A549 (cell line): ENCODE data around the gene AMFR. TPM values are rescaled to one million over a fixed set of nuclear protein-coding genes. Genes with fewer than 3 reads are reported as not detected.

Experiments
- ATAC-seq, 2 experiments: fragments of 200-7000 bp in 1 of 2; fragments of >200 bp in 1 of 2; cut with Nextera tagmentation in 1 of 2; cut with Tn5 transposase in 1 of 2; 3 replicates each; pipeline versions ENCODE4 v1.8.0 to v1.9.1; 2018 to 2020; ENCODE audit warnings: mild to moderate bottlenecking in 1 of 2, moderate library complexity in 1 of 2
- CTCF ChIA-PET: fragments of 300-600 bp; sonication (Branson Sonifier 250); formaldehyde crosslinking; extraction: SDS; loops from one replicate; lab custom pipeline; 2021; ENCODE audit warnings: antibody characterized with exemption, inconsistent platforms; lab: Yijun Ruan, JAX
- POLR2A ChIA-PET: fragments of 350-600 bp; formaldehyde crosslinking; extraction: SDS; loops from one replicate; lab custom pipeline; 2021; ENCODE audit warnings: antibody characterized with exemption, inconsistent platforms; lab: Yijun Ruan, JAX
- DNase-seq, 2 experiments: peaks; one replicate each; pipeline versions ENCODE4 v3.0.0 to v3.0.0-alpha.2; 2011 to 2016; ENCODE audit warnings: low read depth in 1 of 2, low spot score in 1 of 2
- FAIRE-seq: peaks from 2 replicates; lab custom pipeline; 2011; peaks lifted over from hg19 to GRCh38; lab: Jason Lieb, UNC
- H3K27ac ChIP-seq, 2 experiments: fragments of >200 bp; sonication (Bioruptor Twin); formaldehyde crosslinking; 3 replicates each; pipeline ENCODE4 v1.5.1; 2016 to 2017
- H3K4me1 ChIP-seq: fragments of >200 bp; sonication (Bioruptor Twin); formaldehyde crosslinking; 3 replicates; pipeline ENCODE4 v1.6.1; 2016
- H3K4me2 ChIP-seq: fragments of >200 bp; sonication (Bioruptor Twin); formaldehyde crosslinking; 3 replicates; pipeline ENCODE4 v1.6.1; 2016
- H3K4me3 ChIP-seq: fragments of >200 bp; sonication (Bioruptor Twin); formaldehyde crosslinking; 3 replicates; pipeline ENCODE4 v1.5.1; 2016
- H3K9me3 ChIP-seq: fragments of >200 bp; sonication (Bioruptor Twin); formaldehyde crosslinking; 3 replicates; pipeline ENCODE4 v1.6.1; 2016
- CBX2 ChIP-seq: fragments of 200-600 bp; sonication (generic); IDR thresholded peaks from 2 replicates; pipeline ENCODE4 v1.6.1; 2016; ENCODE audit warnings: low read depth, mild to moderate bottlenecking, borderline replicate concordance
- CEBPB ChIP-seq, 2 experiments: fragments of >200 bp in 1 of 2; sonication (Bioruptor Twin) in 1 of 2; formaldehyde crosslinking in 1 of 2; IDR thresholded peaks; 2 replicates each; pipeline ENCODE4 v1.6.1; 2012 to 2016
- CHD2 ChIP-seq: fragments of 150-350 bp; IDR thresholded peaks from 2 replicates; pipeline ENCODE4 v1.6.1; 2014; ENCODE audit warnings: low read length; ENCODE audit not compliant: partially characterized antibody
- CHD4 ChIP-seq: fragments of 200-600 bp; sonication (generic); IDR thresholded peaks from 2 replicates; pipeline ENCODE4 v1.6.1; 2016; ENCODE audit warnings: antibody characterized with exemption, mild to moderate bottlenecking, borderline replicate concordance
- E2F6 ChIP-seq: IDR thresholded peaks from 2 replicates; pipeline ENCODE4 v1.6.1; 2012; ENCODE audit warnings: low read depth, borderline replicate concordance
- ELK1 ChIP-seq: fragments of 150-350 bp; IDR thresholded peaks from 2 replicates; pipeline ENCODE4 v1.6.1; 2014; ENCODE audit warnings: low read depth, mild to moderate bottlenecking, low read length
- HDAC2 ChIP-seq: fragments of 200-600 bp; sonication (generic); IDR thresholded peaks from 2 replicates; pipeline ENCODE4 v1.6.1; 2016
- HOXA7 ChIP-seq: fragments of 250-450 bp; sonication (Bioruptor Pico); IDR thresholded peaks from 2 replicates; pipeline ENCODE4 v1.5.0; 2020; ENCODE audit warnings: mild to moderate bottlenecking, moderate library complexity
- HOXB13 ChIP-seq: fragments of 250-450 bp; sonication (Bioruptor Pico); IDR thresholded peaks from 2 replicates; pipeline ENCODE4 v1.5.0; 2020; ENCODE audit warnings: low read depth, mild to moderate bottlenecking, moderate library complexity
- KDM5A ChIP-seq: fragments of 200-600 bp; sonication (generic); IDR thresholded peaks from 2 replicates; pipeline ENCODE4 v1.6.1; 2016; ENCODE audit warnings: antibody characterized with exemption, mild to moderate bottlenecking
- MYC ChIP-seq: IDR thresholded peaks from 2 replicates; pipeline ENCODE4 v1.6.1; 2012; ENCODE audit warnings: mild to moderate bottlenecking, inconsistent platforms, low read length, improper control_type of control experiment, borderline replicate concordance
- NPAS2 ChIP-seq: fragments of 250-450 bp; sonication (Bioruptor Pico); IDR thresholded peaks from 2 replicates; pipeline ENCODE4 v1.8.0; 2022; ENCODE audit warnings: mild to moderate bottlenecking, moderate library complexity, borderline replicate concordance
- PBX3 ChIP-seq: IDR thresholded peaks from 2 replicates; pipeline ENCODE4 v1.6.1; 2012
- RNF2 ChIP-seq: fragments of 200-600 bp; sonication (generic); IDR thresholded peaks from 2 replicates; pipeline ENCODE4 v1.6.1; 2016; ENCODE audit warnings: low read depth, mild to moderate bottlenecking, antibody characterized with exemption, moderate library complexity, borderline replicate concordance
- SREBF2 ChIP-seq: fragments of 450-650 bp; IDR thresholded peaks from 2 replicates; pipeline ENCODE4 v1.6.1; 2014; ENCODE audit warnings: mild to moderate bottlenecking, moderate library complexity
- TFCP2L1 ChIP-seq: fragments of 250-450 bp; sonication (Bioruptor Pico); IDR thresholded peaks from 2 replicates; pipeline ENCODE4 v1.5.0; 2021; ENCODE audit warnings: mild to moderate bottlenecking
- TP53 ChIP-seq: fragments of 250-450 bp; sonication (Bioruptor Pico); IDR thresholded peaks from 2 replicates; pipeline ENCODE4 v1.5.0; 2021; ENCODE audit warnings: mild to moderate bottlenecking, moderate library complexity
- USF2 ChIP-seq: fragments of 450-650 bp; IDR thresholded peaks from 2 replicates; pipeline ENCODE4 v1.6.1; 2014; ENCODE audit warnings: antibody characterized with exemption
- WGBS: methylation state at CpG from one replicate; pipeline ENCODE4 v1.1.6; 2017; ENCODE audit errors: missing lambda C conversion rate; 5-methylcytosine and 5-hydroxymethylcytosine counted together
- polyA plus RNA-seq, 4 experiments: library from polyadenylated mRNA; depleted of rRNA in 3 of 4; stranded (reverse); fragments of >200 nt; fragmentation: RNase III in 1 of 4; extraction: RNeasy Plus Mini Kit Qiagen cat#74134 plus additional on column Dnase treatment in 1 of 4; gene quantifications; 2 replicates in 3 of 4; 3 replicates in 1 of 4; pipeline ENCODE4 v1.2.3, GENCODE V29; 2011 to 2017

Gene AMFR
- polyA plus RNA-seq, 2 of the 4 experiments (the other 2 are of a cell fraction), result 68.9 to 88.5 TPM

GRCh38 chr16:56463153-56463552 lies 37.8 kb upstream of the AMFR start:
- CTCF ChIA-PET, result no interaction called here
- H3K9me3 ChIP-seq, result no peaks in the 10 kb centered on the region
- no peak for DNase-seq
- POLR2A ChIA-PET, result no interaction called here
- H3K4me3 ChIP-seq, result no peak overlapping the region
- no peak overlapping the region for H3K4me2 ChIP-seq
- FAIRE-seq, result no peak
- TF ChIP-seq CHD2 (no peak), HOXA7 (CRISPR knock-in tag) (no peak), HDAC2 (no peak), CEBPB (IDR thresholded peaks at IDR 0.05) (no peak), NPAS2 (CRISPR knock-in tag) (no peak), ELK1 (no peak), TP53 (CRISPR knock-in tag) (no peak), SREBF2 (no peak), PBX3 (no peak), HOXB13 (CRISPR knock-in tag) (no peak), MYC (no peak), RNF2 (no peak), CHD4 (no peak), KDM5A (no peak)
- H3K27ac ChIP-seq, result no peak overlapping the region
- 86% methylated on average over 6 of the region's 6 CpGs for WGBS
- no peak for ATAC-seq
- H3K4me1 ChIP-seq, result no peaks in the 10 kb centered on the region

GRCh38 chr16:56462064-56462796 lies 36.9 kb upstream of the AMFR start:
- TF ChIP-seq TFCP2L1 (CRISPR knock-in tag) (no peak), MYC (no peak), E2F6 (no peak)
- TF ChIP-seq, all 56 proteins: peak for 0
- ChIA-PET POLR2A (no interaction called here), CTCF (interaction anchor here (0.8 kb wide), 1 partner anchor 106 kb away, joined by 3 read pairs; no protein-coding TSS in a partner anchor)
- Histone ChIP-seq H3K4me3 (no peak overlapping the region), H3K4me1 (no peaks in the 10 kb centered on the region), H3K4me2 (no peak overlapping the region), H3K9me3 (no peaks in the 10 kb centered on the region), H3K27ac (no peak overlapping the region)
- FAIRE-seq (no peak), ATAC-seq (no peak), DNase-seq (no peak)
- 91% methylated on average over 3 of the region's 3 CpGs for WGBS

GRCh38 chr16:56460101-56460500 lies 34.8 kb upstream of the AMFR start:
- WGBS, result 97% methylated on average over 2 of the region's 2 CpGs
- no peaks in the 10 kb centered on the region for H3K4me1 ChIP-seq
- ChIA-PET POLR2A (interaction anchor here (1.7 kb wide), 1 partner anchor 9 kb away, joined by 6 read pairs; the partner anchor contains the start of genes NUDT21 and OGFOD1), CTCF (interaction anchor here (1.4 kb wide), 1 partner anchor 10 kb away, joined by 3 read pairs; no protein-coding TSS in a partner anchor)
- H3K27ac ChIP-seq, result no peak overlapping the region
- H3K4me2 ChIP-seq, result no peak overlapping the region
- H3K4me3 ChIP-seq, result no peak overlapping the region
- no peaks in the 10 kb centered on the region for H3K9me3 ChIP-seq
- DNase-seq (no peak), ATAC-seq (no peak), FAIRE-seq (no peak)
- no peak for TF ChIP-seq CHD2
- no peak for TF ChIP-seq USF2
- no peak for TF ChIP-seq CBX2
- TF ChIP-seq HDAC2, result no peak
